HEK293 (cell line): ENCODE results near the gene OPA3.

Experiments
- CTCF ChIA-PET: fragments of 350-600 bp; formaldehyde crosslinking; extraction: SDS; loops from one replicate; lab custom pipeline; 2021; ENCODE audit warnings: antibody characterized with exemption; lab: Yijun Ruan, JAX
- POLR2A ChIA-PET: fragments of 300-600 bp; formaldehyde crosslinking; extraction: SDS; loops from one replicate; lab custom pipeline; 2020; ENCODE audit warnings: antibody characterized with exemption, inconsistent platforms; lab: Yijun Ruan, JAX
- H3K27ac ChIP-seq: fragments of 200-500 bp; sonication (Bioruptor generic); 2 replicates; pipeline ENCODE4 v1.5.1; 2014; ENCODE audit warnings: low read depth, low read length, control low read depth, inconsistent platforms; ENCODE audit errors: extremely low read depth
- H3K36me3 ChIP-seq, 2 experiments: fragments of 200-500 bp in 1 of 2; sonication (Bioruptor generic) in 1 of 2; 1 replicate in 1 of 2; 2 replicates in 1 of 2; pipeline ENCODE4 v1.5.1; 2014 to 2017; ENCODE audit warnings: inconsistent platforms in 2 of 2, low read length in 2 of 2; ENCODE audit not compliant: control insufficient read depth in 2 of 2, insufficient read depth in 1 of 2
- H3K4me1 ChIP-seq: fragments of 200-500 bp; sonication (Bioruptor generic); 2 replicates; pipeline ENCODE4 v1.5.1; 2014; ENCODE audit warnings: mild to moderate bottlenecking, low read length, inconsistent platforms; ENCODE audit not compliant: control insufficient read depth, insufficient read depth
- H3K4me3 ChIP-seq: 2 replicates; pipeline ENCODE4 v1.5.1; 2011; ENCODE audit warnings: low read depth, mild to moderate bottlenecking, control low read depth, low read length, moderate library complexity
- H3K9me3 ChIP-seq: fragments of 200-500 bp; sonication (Bioruptor generic); 2 replicates; pipeline ENCODE4 v1.5.1; 2014; ENCODE audit warnings: low read depth, low read length, inconsistent platforms; ENCODE audit not compliant: control insufficient read depth, insufficient read depth
- BCL11A ChIP-seq: fragments of 450-650 bp; formaldehyde crosslinking; IDR thresholded peaks from 2 replicates; pipeline ENCODE4 v1.5.1; 2016; ENCODE audit warnings: low read depth, missing biosample characterization, missing genetic modification characterization
- EGR2 ChIP-seq: fragments of 450-650 bp; formaldehyde crosslinking; IDR thresholded peaks from 2 replicates; pipeline ENCODE4 v1.5.1; 2016; ENCODE audit warnings: low read depth, missing biosample characterization, missing genetic modification characterization
- HOXD13 ChIP-seq: sonication (generic); formaldehyde crosslinking; IDR thresholded peaks from 2 replicates; pipeline ENCODE4 v1.8.0; 2022; ENCODE audit warnings: missing genetic modification reagents, borderline replicate concordance
- KLF10 ChIP-seq: fragments of 450-650 bp; IDR thresholded peaks from 2 replicates; pipeline ENCODE4 v1.5.1; 2018; ENCODE audit warnings: missing biosample characterization, mild to moderate bottlenecking, missing genetic modification characterization
- KLF7 ChIP-seq: fragments of 450-650 bp; formaldehyde crosslinking; IDR thresholded peaks from 2 replicates; pipeline ENCODE4 v1.5.1; 2016; ENCODE audit warnings: missing biosample characterization, missing genetic modification characterization, borderline replicate concordance
- ZBTB10 ChIP-seq: fragments of 450-650 bp; formaldehyde crosslinking; IDR thresholded peaks from 2 replicates; pipeline ENCODE4 v1.5.1; 2016; ENCODE audit warnings: missing biosample characterization, missing genetic modification characterization
- ZEB2 ChIP-seq: fragments of 450-650 bp; formaldehyde crosslinking; IDR thresholded peaks from 2 replicates; pipeline ENCODE4 v1.5.1; 2016; ENCODE audit warnings: missing biosample characterization, missing genetic modification characterization
- ZNF10 ChIP-seq: fragments of 450-650 bp; formaldehyde crosslinking; IDR thresholded peaks from 2 replicates; pipeline ENCODE4 v1.5.1; 2017; ENCODE audit warnings: missing biosample characterization, missing genetic modification characterization
- ZNF155 ChIP-seq: fragments of 450-650 bp; formaldehyde crosslinking; IDR thresholded peaks from 2 replicates; pipeline ENCODE4 v1.5.1; 2016; ENCODE audit warnings: missing biosample characterization, missing genetic modification characterization
- ZNF175 ChIP-seq: fragments of 450-650 bp; formaldehyde crosslinking; IDR thresholded peaks from 2 replicates; pipeline ENCODE4 v1.5.1; 2016; ENCODE audit warnings: missing biosample characterization, missing genetic modification characterization
- ZNF2 ChIP-seq: fragments of 450-650 bp; formaldehyde crosslinking; IDR thresholded peaks from 2 replicates; pipeline ENCODE4 v1.5.1; 2016; ENCODE audit warnings: missing biosample characterization, missing genetic modification characterization
- ZNF24 ChIP-seq: fragments of 450-650 bp; formaldehyde crosslinking; IDR thresholded peaks from 2 replicates; pipeline ENCODE4 v1.5.1; 2016; ENCODE audit warnings: missing biosample characterization, missing genetic modification characterization
- ZNF362 ChIP-seq: fragments of 450-650 bp; formaldehyde crosslinking; IDR thresholded peaks from 2 replicates; pipeline ENCODE4 v1.5.1; 2016; ENCODE audit warnings: missing biosample characterization, missing genetic modification characterization
- ZNF366 ChIP-seq: fragments of 450-650 bp; formaldehyde crosslinking; conservative IDR thresholded peaks from 2 replicates; pipeline ENCODE4 v1.5.1; 2016; ENCODE audit warnings: missing biosample characterization, missing genetic modification characterization
- ZNF394 ChIP-seq: fragments of 450-650 bp; formaldehyde crosslinking; IDR thresholded peaks from 2 replicates; pipeline ENCODE4 v1.5.1; 2016; ENCODE audit warnings: missing biosample characterization, missing genetic modification characterization, mild to moderate bottlenecking, moderate library complexity, borderline replicate concordance
- ZNF449 ChIP-seq: fragments of 450-650 bp; formaldehyde crosslinking; IDR thresholded peaks from 2 replicates; pipeline ENCODE4 v1.5.1; 2017; ENCODE audit warnings: missing biosample characterization, mild to moderate bottlenecking, missing genetic modification characterization, moderate library complexity
- ZNF473 ChIP-seq: fragments of 450-650 bp; formaldehyde crosslinking; IDR thresholded peaks from 2 replicates; pipeline ENCODE4 v1.5.1; 2017; ENCODE audit warnings: missing biosample characterization, missing genetic modification characterization
- ZNF521 ChIP-seq: fragments of 450-650 bp; formaldehyde crosslinking; IDR thresholded peaks from 2 replicates; pipeline ENCODE4 v1.5.1; 2017; ENCODE audit warnings: missing biosample characterization, mild to moderate bottlenecking, missing genetic modification characterization
- ZNF692 ChIP-seq: fragments of 450-650 bp; formaldehyde crosslinking; IDR thresholded peaks from 2 replicates; pipeline ENCODE4 v1.5.1; 2016; ENCODE audit warnings: missing biosample characterization, missing genetic modification characterization
- ZSCAN5A ChIP-seq: fragments of 450-650 bp; formaldehyde crosslinking; IDR thresholded peaks from 2 replicates; pipeline ENCODE4 v1.5.1; 2016; ENCODE audit warnings: missing biosample characterization, missing genetic modification characterization
- TF ChIP-seq, protein P1 (sequence below): fragments of 450-650 bp; formaldehyde crosslinking; IDR thresholded peaks from 2 replicates; pipeline ENCODE4 v1.5.1; 2017; ENCODE audit warnings: missing biosample characterization, missing genetic modification characterization
- TF ChIP-seq, protein P2 (sequence below): fragments of 450-650 bp; formaldehyde crosslinking; IDR thresholded peaks from 2 replicates; pipeline ENCODE4 v1.5.1; 2016; ENCODE audit warnings: missing biosample characterization, missing genetic modification characterization, borderline replicate concordance

The OPA3 gene

DNA sequence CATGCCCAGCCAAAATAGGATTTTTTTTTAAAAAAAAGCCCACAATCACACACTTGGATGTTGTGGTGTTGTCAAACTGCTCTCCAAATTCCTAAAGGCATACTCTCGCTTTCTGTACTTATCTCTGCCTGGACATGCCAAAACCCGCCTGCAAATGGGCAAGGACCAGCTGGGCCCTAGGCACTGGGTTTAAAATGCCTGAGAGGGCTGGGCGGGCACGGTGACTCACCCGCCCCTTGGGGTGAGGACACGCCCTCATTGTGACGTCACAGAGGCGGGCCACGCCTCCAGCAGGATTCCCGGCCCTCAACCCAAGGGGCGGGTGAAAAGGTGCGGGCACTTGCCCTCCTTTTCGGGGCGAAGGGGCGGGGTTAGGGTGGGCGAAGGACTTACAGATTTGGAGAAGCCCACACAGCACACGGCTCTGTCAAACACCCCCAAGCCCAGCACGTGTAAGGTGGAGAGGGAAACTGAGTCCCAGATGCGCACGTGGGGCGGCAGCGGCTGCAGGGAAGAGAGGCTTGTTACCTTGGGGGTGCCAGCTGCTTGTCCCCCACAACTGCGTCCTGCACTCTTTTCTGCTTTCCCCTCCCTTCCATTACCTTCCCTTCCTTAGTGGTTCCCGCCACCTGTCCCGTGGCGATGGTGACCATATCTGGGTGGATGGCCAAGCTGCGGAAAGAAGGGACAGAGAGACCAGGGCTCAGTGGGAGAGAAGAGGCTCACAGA, 48.0 kb upstream of the OPA3 start (continued):
- TF ChIP-seq ZNF449 (tag by site-specific recombination) = peak; percentile 66; the same call in 1 of the 2 replicates
- no peak for TF ChIP-seq ZNF155 (tag by site-specific recombination)
- TF ChIP-seq ZNF175 (tag by site-specific recombination) = no peak
- TF ChIP-seq ZNF473 (tag by site-specific recombination) = no peak

- Histone ChIP-seq H3K36me3 (peaks cover 19 to 30% of the 10 kb centered on the region in 2 experiments; a peak in 2 of 3 replicates), H3K9me3 (no peaks in the 10 kb centered on the region), H3K27ac (no peak overlapping the region), H3K4me3 (no peak overlapping the region), H3K4me1 (peaks cover 13% of the 10 kb centered on the region)
- POLR2A ChIA-PET = interaction anchor here (0.8 to 3.5 kb wide), 8 partner anchors 11 to 272 kb away, joined by 3 to 38 read pairs (median 5); partner anchors contain the start of gene MYPOP
- CTCF ChIA-PET = interaction anchor here (0.5 to 4.0 kb wide), 4 partner anchors 11 to 152 kb away, joined by 3 to 52 read pairs (median 5); partner anchors contain the start of gene EML2
- TF ChIP-seq KLF7 (tag by site-specific recombination) (no peak), BCL11A (tag by site-specific recombination) (peak; percentile 52; the same call in 1 of the 2 replicates), HOXD13 (CRISPR knock-in tag) (peak; percentile 79; the same call in 1 of the 2 replicates), ZNF521 (tag by site-specific recombination) (no peak), ZNF2 (0 out of 2 replicates have a peak, but pooled peaks have one; percentile 23), ZNF394 (tag by site-specific recombination) (peak; percentile 17; the same call in 1 of the 2 replicates), ZNF692 (tag by site-specific recombination) (peak; percentile 68), ZNF10 (no peak; the same call in 1 of the 2 replicates), ZSCAN5A (tag by site-specific recombination) (no peak), ZNF362 (tag by site-specific recombination) (peak; percentile 73; the same call in 1 of the 2 replicates), ZNF366 (tag by site-specific recombination) (peak; percentile 87), ZBTB10 (0 out of 2 replicates have a peak, but pooled peaks have one; percentile 25), EGR2 (tag by site-specific recombination) (no peak), ZEB2 (tag by site-specific recombination) (peak; percentile 88), KLF10 (peak; percentile 87), ZNF24 (tag by site-specific recombination) (peak; percentile 95)
- TF ChIP-seq, protein P1, sequence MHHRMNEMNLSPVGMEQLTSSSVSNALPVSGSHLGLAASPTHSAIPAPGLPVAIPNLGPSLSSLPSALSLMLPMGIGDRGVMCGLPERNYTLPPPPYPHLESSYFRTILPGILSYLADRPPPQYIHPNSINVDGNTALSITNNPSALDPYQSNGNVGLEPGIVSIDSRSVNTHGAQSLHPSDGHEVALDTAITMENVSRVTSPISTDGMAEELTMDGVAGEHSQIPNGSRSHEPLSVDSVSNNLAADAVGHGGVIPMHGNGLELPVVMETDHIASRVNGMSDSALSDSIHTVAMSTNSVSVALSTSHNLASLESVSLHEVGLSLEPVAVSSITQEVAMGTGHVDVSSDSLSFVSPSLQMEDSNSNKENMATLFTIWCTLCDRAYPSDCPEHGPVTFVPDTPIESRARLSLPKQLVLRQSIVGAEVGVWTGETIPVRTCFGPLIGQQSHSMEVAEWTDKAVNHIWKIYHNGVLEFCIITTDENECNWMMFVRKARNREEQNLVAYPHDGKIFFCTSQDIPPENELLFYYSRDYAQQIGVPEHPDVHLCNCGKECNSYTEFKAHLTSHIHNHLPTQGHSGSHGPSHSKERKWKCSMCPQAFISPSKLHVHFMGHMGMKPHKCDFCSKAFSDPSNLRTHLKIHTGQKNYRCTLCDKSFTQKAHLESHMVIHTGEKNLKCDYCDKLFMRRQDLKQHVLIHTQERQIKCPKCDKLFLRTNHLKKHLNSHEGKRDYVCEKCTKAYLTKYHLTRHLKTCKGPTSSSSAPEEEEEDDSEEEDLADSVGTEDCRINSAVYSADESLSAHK (tag by site-specific recombination) = peak; percentile 33; the same call in 1 of the 2 replicates
- TF ChIP-seq, protein P2, sequence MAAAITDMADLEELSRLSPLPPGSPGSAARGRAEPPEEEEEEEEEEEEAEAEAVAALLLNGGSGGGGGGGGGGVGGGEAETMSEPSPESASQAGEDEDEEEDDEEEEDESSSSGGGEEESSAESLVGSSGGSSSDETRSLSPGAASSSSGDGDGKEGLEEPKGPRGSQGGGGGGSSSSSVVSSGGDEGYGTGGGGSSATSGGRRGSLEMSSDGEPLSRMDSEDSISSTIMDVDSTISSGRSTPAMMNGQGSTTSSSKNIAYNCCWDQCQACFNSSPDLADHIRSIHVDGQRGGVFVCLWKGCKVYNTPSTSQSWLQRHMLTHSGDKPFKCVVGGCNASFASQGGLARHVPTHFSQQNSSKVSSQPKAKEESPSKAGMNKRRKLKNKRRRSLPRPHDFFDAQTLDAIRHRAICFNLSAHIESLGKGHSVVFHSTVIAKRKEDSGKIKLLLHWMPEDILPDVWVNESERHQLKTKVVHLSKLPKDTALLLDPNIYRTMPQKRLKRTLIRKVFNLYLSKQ (tag by site-specific recombination) = no peak
Observed at GRCh38 chr19:45630463-45630862, 45.9 kb upstream of the OPA3 start.
